T-helper 9 cell (primary cell): ENCODE measurements around the gene SPON2.

Experiments
- DNase-seq: peaks from one replicate; pipeline ENCODE4 v3.0.0-alpha.2; 2020

Gene SPON2

DNA sequence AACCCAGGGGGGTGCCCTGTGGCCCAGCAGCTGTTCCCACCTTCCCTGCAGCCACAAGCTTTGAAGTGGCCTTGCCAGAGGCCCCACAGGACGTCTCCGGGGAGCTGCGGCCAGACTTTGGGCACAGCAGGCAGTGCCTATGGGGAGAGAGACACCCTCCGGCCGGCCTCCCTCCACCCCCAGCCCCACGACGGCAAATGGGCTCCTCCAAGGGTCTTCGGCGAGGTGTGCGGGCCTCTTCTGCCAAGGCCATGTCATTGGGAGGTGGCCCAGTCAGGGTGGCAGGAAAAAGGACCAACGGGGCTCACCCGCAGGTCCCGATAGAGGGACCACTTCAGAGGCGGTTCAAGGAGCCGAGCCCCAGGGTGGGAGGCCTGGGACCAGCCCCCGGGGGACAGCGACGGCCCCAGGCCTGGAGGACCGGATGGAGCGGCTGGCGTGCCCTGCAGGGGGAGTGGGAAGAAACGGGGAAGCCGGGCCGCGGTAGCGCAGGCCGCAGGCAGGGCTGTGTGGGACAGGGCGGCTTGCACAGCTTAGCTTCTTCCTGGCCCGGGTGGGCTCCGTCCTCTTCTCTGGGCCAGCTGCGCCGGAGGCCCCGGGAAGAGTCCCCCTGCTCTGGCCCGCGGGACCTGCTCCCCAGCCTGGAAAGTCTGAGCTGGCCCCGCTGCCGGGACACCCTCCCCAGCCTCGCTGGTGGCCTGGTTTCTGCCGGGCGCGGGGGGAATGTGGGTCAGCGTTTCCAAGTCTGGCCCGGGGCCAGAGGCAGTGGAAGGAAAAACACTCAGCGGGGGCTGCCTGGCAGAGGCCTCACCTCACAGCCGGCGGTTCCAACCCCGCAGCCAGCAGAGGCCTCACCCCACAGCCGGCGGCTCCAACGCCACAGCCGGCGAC is 21.9 kb upstream of the SPON2 start:
- no peak for DNase-seq

DNA sequence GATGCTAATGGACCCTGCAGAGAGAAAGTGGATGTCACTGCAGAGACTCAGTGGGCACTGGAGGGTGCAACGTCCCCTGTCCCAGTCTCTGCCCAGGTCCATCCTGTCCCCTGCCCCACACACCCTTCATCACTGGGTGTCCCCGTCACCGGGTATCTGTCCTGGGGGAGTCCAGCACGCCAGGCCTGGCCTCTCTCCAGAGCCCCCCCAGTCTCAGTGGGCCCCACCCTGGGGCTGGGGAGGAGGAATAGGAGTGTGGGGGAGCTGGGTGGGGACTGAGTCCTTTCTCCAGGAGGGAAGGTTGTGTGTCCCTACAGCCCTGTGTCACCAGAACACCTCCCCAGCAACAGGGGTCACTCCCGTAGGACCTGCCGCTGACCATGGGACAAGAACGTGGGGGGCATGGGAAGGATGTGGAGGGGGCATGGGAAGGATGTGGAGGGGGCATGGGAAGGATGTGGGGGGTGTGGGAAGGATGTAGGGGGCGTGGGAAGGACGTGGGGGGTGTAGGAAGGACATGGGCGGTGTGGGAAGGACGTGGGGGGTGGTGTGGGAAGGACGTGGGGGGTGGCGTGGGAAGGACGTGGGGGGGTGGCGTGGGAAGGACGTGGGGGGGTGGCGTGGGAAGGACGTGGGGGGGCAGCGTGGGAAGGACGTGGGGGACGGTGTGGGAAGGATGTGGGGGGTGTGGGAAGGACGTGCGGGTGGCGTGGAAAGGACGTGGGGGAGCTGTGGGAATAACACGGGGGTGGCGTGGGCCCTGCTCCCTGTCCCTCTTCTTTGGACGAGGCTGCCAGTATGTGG is 21.0 kb upstream of the SPON2 start:
- DNase-seq, result no peak

DNA sequence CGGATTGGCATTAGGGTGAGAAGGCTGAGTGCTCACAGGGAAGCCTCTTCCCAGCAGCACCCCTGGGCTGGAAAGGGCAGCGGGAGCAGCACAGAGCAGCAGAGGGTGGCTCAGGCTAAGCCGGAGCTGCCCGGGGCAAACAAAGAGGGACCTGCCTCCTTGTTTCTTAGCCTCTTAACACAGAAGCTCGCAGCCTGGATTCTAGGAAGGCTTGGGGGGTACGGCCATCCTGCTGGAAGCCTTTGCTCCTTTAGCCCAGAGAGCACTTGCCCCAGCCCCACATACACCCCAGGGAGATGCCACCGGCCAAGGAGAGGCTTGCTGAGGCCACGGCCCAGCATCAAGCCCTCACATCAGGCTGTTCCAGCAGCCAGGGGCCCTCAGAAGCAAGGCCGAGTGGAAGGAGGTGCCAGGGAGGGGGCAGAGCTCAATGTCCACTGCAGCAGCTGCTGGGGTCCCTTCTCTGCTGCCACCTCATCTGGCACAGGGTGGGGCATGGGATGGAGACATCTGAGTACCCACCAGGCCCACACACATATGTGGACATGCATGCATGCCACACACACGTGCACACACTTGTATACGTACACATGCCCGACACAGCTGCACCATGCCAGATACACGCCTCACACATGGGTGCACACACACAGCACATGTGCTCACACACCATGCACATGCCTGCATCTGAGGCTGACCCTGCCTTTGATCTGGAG is 20.3 kb upstream of the SPON2 start:
- no peak for DNase-seq

DNA sequence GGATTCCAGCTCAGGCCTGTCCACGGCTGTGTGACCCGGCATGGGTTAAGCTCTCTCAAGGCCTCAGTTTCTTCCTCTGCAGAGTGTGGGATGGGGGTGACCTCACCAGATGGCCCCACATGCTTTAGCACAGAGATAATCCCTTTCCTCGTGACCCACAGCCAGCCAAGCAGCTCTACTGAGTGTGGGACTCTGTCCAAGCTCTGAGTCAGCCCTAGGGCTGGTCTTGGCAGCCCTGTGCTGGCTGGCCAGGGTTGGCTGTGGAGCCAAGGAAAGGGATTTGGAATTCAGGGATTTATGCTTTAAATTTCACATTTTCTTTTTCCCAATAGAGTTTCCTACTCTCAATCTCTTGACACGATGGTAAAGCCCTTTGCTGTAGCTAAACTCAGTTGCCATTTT is 19.7 kb upstream of the SPON2 start:
- DNase-seq, result no peak

DNA sequence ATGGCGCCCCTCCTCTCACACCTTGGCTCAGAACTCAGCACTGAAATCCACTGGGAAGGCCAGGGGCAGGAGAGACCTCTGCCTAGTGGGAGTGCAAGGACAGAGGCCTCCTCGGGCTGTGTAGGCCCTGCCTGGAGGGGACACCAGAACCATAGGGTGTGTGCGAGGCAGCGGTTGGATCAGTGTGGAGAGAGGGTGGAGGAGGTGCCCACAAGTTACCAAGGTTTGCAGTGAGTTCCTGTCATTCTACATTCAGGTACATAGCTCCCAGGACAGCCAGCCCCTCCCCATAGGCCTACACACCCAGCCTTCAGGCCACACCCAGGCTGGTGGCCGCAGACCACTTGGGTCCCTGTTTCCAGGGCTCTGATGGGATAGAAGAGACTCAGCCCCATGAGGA is 19.2 kb upstream of the SPON2 start:
- no peak for DNase-seq

DNA sequence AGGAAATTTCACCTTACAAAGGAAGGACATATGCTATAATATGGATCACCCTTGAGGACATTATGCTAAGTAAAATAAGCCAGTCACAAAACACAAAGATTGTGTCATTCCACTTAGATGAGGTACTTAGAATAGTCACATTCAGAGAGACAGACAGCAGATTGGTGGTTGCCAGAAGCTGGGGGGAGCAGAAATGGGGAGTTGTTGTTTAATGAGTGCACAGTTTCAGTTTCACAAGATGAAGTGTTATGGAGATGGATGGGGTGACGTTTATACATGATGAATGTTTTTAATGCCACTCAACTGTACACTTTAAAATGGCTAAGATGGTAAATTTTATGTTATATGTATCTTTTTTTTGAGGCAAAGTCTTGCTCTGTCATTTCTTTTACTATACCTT is 14.8 kb upstream of the SPON2 start:
- no peak for DNase-seq

DNA sequence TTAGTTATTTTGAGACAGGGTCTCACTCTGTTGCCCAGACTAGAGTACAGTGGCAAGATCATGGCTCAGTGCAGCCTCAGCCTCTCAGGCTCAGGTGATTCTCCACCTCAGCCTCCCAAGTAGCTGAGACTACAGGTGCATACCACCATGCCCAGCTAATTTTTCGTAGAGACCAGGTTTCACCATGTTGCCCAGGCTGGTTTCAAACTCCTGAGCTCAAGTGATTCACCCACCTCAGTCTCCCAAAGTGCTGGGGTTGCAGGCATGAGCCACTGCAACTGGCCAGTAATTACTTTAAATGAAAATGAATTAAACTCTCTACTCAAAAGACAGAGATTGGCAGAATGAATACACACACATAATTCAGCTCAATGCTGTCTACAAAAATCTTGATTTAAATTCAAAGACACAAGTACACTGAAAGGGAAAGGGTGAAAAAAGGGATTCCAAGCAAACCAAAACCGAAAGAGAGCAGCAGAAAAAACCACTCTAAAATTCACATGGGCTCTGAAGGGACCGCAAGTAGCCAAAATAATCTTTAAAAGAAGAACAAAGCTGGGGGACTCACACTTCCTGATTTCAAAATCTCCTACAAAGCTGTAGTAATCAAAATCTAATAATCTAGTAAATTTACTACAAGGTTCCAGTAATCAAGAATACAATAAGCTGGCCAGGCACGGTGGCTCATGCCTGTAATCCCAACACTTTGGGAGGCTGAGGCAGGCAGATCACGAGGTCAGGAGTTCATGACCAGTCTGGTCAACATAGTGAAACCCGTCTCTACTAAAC is 11.8 kb upstream of the SPON2 start:
- DNase-seq, result no peak

DNA sequence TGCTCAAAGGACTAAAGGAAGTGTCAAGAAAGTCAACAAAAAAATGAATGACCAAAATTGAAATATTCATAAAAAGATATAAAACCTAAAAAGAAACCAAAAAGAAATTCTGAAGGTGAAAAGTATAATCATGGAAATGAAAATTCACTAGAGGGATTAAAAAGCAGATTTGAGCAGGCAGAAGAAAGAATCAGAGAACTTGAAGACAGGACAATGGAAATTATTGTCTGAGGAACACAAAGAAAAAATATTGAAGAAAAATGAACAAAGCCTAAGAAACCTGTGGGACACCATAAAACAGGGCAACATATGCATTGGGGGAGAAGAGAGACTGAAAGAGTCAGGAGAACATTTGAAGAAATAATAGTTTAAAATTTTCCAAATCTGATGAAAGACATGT is 9.9 kb upstream of the SPON2 start:
- no peak for DNase-seq

DNA sequence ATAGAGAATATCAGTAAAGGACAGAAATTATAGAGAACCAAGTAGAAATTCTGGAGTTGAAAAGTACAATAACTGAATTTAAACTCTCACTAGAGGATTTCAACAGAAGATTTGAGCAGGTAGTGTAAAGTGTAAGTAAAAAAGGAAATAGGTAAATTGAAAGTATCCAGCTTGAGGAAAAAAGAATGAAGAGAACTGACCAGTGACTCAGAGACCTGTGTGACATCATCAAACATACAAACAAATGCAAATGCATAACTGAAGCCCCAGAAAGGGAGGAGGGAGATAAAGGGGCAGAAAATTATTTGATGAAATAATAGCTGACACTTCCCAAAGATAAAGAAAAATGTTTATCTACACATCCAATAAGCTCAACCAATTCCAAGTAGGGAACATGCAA is 8.3 kb upstream of the SPON2 start:
- DNase-seq, result no peak

DNA sequence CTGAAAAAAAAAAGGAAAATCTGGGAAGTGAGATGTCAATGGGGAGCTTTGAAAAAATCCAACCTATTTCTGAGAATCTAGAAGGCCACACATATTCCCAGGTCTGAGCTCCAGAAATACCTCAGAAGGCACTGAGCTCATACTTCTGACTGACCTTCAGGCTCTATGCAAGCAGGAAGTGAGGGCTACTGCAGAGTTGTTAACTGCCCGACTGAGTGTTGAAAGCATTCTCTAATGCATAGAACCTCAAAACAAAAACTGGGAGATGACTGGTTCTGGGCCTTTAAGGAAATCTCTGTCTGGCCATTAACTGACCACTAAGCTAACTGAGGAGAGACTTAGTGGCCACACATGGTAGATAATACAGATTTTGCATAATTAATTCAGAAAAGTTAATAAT is 7.6 kb upstream of the SPON2 start:
- no peak for DNase-seq

DNA sequence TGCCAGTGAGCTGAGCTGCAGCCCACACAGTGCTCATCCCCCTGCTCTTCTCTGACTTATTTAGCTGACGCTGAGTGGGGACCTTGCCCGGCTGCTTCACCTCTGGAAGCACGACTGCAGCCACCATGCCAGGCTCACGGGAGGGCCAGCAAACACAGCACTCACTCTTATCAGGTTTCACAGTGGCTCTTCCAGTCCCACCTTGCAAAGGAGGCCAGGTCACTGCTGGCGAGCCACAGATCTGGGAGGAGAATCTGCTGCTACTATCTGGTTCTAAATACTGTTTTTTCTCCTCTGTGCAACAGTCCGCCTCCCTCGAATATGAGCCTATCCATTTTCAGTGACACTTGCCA is 6.7 kb upstream of the SPON2 start:
- DNase-seq, result no peak

DNA sequence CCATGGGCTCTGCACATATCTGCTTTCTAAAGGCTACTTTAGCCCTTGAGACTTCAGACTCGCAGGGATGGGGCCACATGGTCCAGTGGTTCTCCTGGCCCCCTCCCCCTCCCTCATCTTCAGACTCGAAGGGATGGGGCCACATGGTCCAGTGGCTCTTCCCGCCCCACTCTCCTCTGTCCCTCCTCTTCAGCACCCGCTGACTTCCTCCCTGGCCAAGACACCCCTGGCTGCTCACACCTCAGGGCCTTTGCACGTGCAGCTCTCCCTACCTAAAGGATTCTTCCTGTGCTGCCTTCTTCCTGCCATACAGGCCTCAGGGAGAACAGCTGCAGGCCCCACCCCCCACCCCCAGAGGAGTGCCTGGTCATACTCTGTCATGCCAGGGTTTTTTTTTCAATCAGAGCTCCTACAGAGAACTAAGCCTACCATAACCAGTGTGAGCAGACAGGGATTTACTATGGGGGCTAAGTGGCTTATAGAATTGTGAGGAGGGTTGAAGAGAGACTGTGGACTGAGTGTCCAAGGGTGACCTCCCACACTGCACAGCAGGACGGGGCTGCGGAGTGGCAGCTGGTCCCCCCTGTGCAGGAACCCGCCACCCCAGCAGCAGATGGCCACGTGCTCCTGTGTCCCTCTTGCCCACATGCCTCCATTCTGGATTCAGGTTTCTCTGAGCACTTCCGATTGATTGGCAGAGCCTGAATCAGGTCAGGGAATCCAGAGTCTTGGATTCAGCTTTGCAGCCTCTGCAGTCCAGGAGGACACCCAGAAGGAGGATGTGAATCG is 6.1 kb upstream of the SPON2 start:
- DNase-seq, result no peak

DNA sequence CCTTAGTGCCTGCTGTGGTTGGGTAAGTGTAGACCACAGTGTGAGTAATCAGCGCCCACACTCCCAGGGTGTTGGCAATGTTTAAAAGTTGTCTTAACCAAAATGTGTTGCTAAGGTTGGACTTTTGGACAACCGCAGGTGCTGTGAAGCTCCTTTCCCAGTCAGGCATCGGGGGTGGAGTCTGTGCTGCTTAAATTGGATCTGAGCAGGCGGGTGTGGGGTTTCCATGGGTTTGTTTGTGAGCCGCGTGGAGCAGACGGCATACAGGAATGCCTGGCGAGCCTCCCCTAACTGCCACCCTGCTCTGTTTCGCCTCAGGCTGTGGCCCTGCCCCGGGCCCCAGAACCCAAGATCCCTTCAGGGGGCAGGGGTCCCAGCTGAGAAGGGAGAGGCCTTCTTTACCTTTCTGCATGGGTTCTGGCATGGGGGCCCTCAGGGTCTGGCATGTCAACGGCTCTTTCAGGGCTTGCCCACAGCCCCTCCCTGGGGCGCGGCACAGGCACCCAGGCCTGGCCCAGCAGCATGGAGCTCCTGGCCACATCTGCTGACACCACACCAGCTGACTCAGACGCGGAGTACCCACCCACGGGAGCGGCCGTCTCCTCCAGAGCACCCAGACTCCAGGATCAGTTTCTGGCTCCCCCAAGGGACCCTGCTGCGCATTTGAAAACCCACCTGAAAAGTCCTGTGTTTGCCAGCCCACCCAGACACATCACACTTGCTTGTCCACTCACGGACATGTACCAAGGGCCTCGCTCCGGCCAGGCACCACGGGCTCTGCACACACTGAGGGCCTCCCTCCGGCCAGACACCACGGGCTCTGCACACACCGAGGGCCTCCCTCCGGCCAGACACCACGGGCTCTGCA is 5.1 kb upstream of the SPON2 start:
- DNase-seq, result no peak

DNA sequence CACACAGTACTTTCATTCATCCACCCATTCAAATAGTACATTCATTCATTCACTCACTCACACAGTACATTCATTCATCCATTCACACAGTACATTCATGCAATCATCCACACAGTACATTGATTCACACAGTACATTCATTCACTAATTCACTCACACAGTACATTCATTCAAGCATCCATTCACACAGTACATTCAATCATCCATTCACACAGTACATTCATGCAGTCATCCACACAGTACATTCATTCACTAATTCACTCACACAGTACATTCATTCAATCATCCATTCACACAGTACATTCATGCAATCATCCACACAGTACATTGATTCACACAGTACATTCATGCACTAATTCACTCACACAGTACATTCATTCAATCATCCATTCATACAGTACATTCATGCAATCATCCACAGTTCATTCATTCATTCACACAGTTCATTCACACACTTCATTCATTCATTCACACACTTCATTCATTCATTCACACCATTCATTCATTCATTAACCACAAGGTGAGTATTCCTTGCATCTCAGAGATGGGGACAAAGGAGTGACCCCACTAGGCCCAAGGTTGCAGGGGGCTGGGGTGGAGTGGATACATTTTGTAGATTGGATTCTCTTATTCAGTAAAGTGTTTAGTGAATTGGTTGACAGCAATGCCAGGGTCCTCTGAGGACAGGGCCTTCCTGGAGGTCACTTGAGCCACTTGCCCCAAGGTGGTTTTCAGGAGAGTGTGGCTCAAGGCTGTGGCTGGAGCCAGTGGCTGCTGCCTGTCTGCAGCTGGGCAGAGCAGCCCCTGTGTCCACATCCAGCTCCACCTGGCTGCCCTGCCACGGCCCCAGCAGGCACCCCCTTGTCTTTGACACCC is 4.3 kb upstream of the SPON2 start:
- no peak for DNase-seq

DNA sequence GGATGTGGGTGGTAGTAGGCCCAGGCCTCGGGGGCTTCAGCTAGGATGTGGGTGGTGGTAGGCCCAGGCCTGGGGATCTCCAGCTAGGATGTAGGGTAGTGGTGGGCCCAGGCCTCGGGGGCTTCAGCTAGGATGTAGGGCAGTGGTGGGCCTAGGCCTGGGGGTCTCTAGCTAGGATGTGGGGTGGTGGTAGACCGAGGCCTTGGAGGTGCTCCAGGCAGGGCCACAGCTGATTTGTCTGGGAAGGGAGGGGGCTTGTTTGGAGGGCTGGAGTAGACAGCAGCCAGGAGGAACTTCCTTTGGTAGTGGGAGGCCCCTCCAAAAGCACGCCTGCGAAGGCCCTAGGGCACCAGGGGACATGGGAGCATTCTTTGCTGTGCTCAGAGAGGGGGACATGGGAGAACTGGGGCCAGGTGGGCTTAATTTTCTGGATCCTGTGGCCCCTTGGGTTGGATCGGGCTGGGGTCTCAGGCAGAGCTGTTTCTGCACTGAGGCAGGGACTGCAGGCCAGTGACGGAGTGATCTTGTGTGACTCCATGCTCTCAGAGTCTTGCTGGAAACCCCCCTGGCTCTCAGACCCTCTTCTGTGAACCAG is 3.3 kb upstream of the SPON2 start:
- DNase-seq, result no peak

DNA sequence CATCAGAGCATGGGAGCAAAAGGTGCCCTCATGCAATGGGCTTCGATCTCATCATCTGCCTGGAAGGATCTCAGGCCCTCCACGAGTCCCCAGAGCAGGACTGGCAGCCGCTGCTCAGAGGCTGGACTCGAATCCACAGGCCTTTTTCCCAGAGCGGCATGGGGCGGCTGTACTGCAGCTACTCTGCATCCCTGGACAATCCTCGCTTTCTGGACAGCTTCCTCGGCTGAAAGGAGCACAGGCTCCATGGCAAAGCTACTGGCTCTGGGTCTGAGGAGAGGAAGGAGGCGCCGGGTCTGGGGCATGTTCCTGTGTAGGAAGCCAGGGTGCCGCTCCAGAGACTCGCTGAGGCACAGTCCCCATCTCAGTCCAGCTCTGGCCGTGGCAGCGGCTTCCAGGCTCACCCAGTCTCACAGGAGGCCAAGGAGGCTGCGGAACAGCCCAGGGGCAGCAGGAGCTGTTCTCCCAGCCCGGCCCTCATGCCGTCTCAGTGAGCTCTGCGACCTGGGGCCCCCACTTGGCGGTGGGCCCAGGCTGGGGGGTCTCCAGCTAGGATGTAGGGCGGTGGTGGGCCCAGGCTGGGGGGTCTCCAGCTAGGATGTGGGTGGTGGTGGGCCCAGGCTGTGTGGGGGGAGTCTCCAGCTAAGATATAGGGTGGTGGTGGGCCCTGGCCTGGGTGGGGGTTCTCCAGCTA is 2.7 kb upstream of the SPON2 start:
- DNase-seq, result no peak

DNA sequence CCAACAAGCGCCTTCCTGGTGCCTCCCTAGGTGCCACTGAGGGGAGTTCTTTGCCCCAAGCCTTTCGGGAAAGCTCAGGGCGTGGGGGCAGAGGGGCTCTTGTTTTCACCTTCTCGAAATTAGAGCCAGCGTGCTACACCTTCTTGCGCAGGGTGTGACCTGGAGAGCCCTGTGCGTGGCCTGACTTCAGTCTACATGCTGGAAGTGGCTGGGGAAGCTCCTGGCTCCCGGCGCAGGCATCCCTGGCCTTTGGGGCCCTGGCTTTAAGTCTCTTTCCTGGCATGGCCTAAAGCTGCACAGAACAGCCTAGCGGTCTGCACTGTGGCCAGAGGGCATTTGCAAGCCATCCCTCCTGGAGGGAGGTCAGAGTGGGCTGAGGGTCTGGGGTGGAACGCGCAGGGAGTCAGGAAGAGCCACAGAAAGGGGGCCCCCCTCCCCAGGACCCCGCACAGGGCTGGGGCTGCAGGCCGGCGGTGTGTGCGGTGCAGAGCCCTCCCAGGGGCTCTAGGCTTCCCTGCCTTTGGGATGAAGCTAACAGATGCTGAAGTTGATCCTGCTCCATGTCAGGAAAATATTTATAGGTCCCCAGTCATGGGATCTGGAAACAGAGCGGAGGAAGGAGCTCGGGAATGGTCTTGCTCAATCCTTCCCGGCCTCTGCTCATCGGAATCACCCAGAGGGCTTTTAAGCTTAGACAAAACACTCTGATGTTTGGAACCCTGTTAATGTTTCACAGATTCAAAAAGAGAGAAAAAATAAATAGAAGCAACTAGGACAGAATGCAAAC is 781 bp upstream of the SPON2 start:
- no peak for DNase-seq
